Vagina (tissue), 2 donors: ENCODE results near the gene CBLB. TPM values are rescaled to one million over a fixed set of nuclear protein-coding genes. Genes with fewer than 3 reads are reported as not detected.

Source experiments
- DNase-seq, 2 donors: peaks; one replicate each; pipeline ENCODE4 v3.0.0-alpha.2; 2017; ENCODE audit errors: extremely low spot score in 2 of 2
- H3K27ac ChIP-seq: fragments of 200-600 bp; sonication (generic); one replicate; pipeline ENCODE4 v1.5.1; 2019
- H3K27me3 ChIP-seq: fragments of 200-600 bp; sonication (generic); one replicate; pipeline ENCODE4 v1.5.1; 2019
- H3K36me3 ChIP-seq, 2 donors: fragments of 200-600 bp; sonication (generic); one replicate each; pipeline ENCODE4 v1.5.1; 2017 to 2019
- H3K4me1 ChIP-seq: fragments of 200-600 bp; sonication (generic); one replicate; pipeline ENCODE4 v1.5.1; 2019
- H3K4me3 ChIP-seq, 2 donors: fragments of 200-600 bp; sonication (generic); 1 replicate in 1 of 2; 2 replicates in 1 of 2; pipeline ENCODE4 v1.5.1; 2016 to 2019
- H3K9me3 ChIP-seq: fragments of 200-600 bp; sonication (generic); one replicate; pipeline ENCODE4 v1.5.1; 2019
- POLR2A ChIP-seq, 2 donors: fragments of 450-650 bp; IDR thresholded peaks; one replicate each; pipeline ENCODE4 v1.6.1; 2017; ENCODE audit warnings: antibody characterized with exemption in 2 of 2, mild to moderate bottlenecking in 2 of 2, moderate library complexity in 2 of 2
- POLR2AphosphoS5 ChIP-seq, 2 donors: sonication (generic); formaldehyde crosslinking; IDR thresholded peaks; one replicate each; pipeline ENCODE4 v1.9.0; 2017; ENCODE audit warnings: antibody characterized with exemption in 2 of 2, mild to moderate bottlenecking in 2 of 2, low read depth in 1 of 2; ENCODE audit not compliant: insufficient read depth in 1 of 2
- intact Hi-C: fragments of 100-400 bp; cut with DNase I; formaldehyde crosslinking; loops from one replicate; pipeline ENCODE4 v1.15.1; 2023
- total RNA-seq: library from RNA; depleted of rRNA; stranded (reverse); fragments of >200 nt; gene quantifications from one replicate; pipeline ENCODE4 v1.2.3, GENCODE V29; 2016
- TF ChIP-seq, protein P1 (sequence below), 3 experiments: fragments of 450-650 bp in 2 of 3; fragments of 200-600 bp in 1 of 3; sonication (generic) in 1 of 3; IDR thresholded peaks; one replicate each; pipeline ENCODE4 v1.5.1; 2017 to 2019; ENCODE audit warnings: antibody characterized with exemption in 3 of 3, mild to moderate bottlenecking in 2 of 3, moderate library complexity in 2 of 3

The CBLB gene
- total RNA-seq, 1 donor from 2014 or later, result 58.4 TPM

DNA sequence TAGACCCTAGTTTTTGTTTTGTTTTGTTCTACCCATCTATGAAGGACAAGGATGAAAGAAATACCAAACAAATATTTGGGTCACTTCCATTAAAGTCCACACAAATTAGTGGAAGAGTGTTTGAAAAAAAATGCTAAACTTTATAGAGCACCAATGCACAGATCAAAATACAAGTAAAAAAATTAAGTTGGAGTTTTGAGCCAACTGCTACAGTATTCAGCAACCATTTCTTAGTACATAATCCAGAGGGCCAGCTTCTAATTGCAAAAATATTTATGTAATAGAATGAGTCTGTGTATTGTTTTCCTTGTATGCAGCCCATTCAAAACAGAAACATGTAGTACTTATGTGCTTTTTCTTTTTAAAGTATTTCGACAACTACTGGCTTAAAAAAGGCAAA is 121.1 kb downstream of the CBLB start:
- Histone ChIP-seq H3K4me1 (peaks cover 35% of the 10 kb centered on the region), H3K27ac (peak overlapping the region; percentile 60), H3K36me3 (peaks cover 0 to 9% of the 10 kb centered on the region in 2 donors), H3K9me3 (no peaks in the 10 kb centered on the region), H3K4me3 (no peak overlapping the region), H3K27me3 (no peaks in the 10 kb centered on the region)
- no peak for DNase-seq
- intact Hi-C loops, result no loop called here
- TF ChIP-seq POLR2A (IDR thresholded peaks at IDR 0.05), result no peak
- no peak for TF ChIP-seq POLR2AphosphoS5 (IDR thresholded peaks at IDR 0.05; ENCODE audit: insufficient read depth in 1 of 2, low read depth in 1 of 2)
- TF ChIP-seq, protein P1, sequence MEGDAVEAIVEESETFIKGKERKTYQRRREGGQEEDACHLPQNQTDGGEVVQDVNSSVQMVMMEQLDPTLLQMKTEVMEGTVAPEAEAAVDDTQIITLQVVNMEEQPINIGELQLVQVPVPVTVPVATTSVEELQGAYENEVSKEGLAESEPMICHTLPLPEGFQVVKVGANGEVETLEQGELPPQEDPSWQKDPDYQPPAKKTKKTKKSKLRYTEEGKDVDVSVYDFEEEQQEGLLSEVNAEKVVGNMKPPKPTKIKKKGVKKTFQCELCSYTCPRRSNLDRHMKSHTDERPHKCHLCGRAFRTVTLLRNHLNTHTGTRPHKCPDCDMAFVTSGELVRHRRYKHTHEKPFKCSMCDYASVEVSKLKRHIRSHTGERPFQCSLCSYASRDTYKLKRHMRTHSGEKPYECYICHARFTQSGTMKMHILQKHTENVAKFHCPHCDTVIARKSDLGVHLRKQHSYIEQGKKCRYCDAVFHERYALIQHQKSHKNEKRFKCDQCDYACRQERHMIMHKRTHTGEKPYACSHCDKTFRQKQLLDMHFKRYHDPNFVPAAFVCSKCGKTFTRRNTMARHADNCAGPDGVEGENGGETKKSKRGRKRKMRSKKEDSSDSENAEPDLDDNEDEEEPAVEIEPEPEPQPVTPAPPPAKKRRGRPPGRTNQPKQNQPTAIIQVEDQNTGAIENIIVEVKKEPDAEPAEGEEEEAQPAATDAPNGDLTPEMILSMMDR (IDR thresholded peaks at IDR 0.05), result no peak

DNA sequence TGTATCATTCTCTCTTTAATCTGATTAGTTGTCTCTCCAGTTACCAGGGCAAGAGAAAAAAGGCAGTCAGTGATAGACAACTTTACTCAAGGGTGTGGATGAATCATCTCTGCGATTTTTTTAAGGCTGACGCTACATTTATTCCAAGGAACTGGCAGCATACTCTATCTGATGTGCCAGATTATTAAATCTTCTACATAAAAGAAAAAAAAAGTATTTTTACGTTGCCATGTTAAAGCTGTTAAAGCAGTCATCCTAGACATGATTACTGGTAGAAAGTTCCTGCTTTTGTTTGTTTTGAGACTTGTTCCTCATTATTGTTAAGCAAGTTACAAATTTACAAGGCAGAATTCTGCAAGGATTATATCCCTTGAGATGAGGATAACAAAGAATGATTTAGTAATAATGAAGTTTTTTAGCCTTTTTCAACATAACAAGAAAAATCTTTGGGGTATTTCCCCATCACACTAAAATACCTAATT is 121.7 kb downstream of the CBLB start:
- H3K9me3 ChIP-seq, result no peaks in the 10 kb centered on the region
- intact Hi-C loops, result no loop called here
- peaks cover 34% of the 10 kb centered on the region for H3K4me1 ChIP-seq
- H3K27me3 ChIP-seq, result no peaks in the 10 kb centered on the region
- no peak for DNase-seq
- peaks cover 0 to 9% of the 10 kb centered on the region in 2 donors for H3K36me3 ChIP-seq
- no peak for TF ChIP-seq POLR2A (IDR thresholded peaks at IDR 0.05)
- TF ChIP-seq POLR2AphosphoS5 (IDR thresholded peaks at IDR 0.05; ENCODE audit: insufficient read depth in 1 of 2, low read depth in 1 of 2), result no peak
- TF ChIP-seq, protein P1 (IDR thresholded peaks at IDR 0.05), result no peak
- H3K27ac ChIP-seq, result peak overlapping the region; percentile 60
- H3K4me3 ChIP-seq, result no peak overlapping the region

DNA sequence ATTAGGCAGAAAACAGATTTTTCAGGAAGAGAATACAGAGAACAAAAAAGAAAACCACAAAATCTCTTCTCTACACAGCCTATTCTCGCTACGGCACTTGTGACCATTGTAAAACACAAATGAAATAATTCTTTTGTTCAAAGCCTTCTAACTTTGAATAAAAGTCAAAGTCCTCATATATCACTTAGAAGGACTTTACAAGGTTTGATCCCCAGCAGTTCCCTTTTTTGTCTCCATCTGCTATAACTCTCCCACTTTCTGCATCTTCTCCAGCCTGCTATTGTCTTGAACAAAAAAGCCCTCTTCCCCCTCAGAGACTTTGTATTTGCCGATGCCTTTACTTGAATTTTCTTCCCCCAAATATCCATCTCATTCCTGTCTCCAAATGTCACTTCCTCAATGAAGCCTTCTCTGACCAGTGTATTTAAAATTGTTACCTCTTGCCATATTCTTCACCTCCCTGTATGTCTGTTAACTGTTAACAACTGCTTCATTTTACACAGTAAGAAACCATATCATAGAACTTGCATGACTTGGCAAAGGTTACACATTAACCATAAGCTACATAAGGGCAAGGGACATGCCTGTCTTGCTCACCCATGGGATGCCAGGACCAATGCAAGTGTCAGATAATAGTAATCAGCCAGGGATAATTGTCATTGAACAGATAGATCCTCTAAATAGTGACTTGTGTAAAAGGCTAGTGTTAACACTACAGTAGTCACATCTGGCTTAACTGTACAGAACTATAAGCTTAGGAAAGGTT is 122.4 kb downstream of the CBLB start:
- Histone ChIP-seq H3K4me1 (peaks cover 34% of the 10 kb centered on the region), H3K4me3 (no peak overlapping the region), H3K36me3 (peaks cover 0 to 9% of the 10 kb centered on the region in 2 donors), H3K27me3 (no peaks in the 10 kb centered on the region), H3K27ac (peak overlapping the region; percentile 60), H3K9me3 (no peaks in the 10 kb centered on the region)
- intact Hi-C loops, result no loop called here
- no peak for TF ChIP-seq POLR2A (IDR thresholded peaks at IDR 0.05)
- no peak for TF ChIP-seq POLR2AphosphoS5 (IDR thresholded peaks at IDR 0.05; ENCODE audit: insufficient read depth in 1 of 2, low read depth in 1 of 2)
- TF ChIP-seq, protein P1 (IDR thresholded peaks at IDR 0.05), result no peak
- no peak for DNase-seq

DNA sequence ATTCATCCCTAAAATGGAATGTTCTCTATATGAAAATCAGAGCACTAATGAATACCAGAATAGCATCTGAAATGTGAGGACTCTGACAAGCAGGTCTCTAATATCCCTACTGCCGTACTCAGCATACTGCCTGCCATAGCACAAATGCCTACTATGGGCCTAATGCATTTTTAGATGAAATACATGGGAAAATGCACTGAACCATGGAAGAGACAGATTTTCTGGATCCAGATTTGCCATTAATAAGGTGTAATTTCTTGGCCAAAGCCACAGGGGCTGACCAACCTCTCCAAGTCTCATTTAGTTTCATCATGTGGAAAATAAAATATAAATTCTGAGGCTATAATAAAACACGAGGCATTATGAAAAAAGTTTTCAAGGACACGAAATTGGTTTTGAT is 123.8 kb downstream of the CBLB start:
- no peak overlapping the region for H3K27ac ChIP-seq
- peaks cover 34% of the 10 kb centered on the region for H3K4me1 ChIP-seq
- TF ChIP-seq, protein P1 (IDR thresholded peaks at IDR 0.05), result no peak
- TF ChIP-seq POLR2AphosphoS5 (IDR thresholded peaks at IDR 0.05; ENCODE audit: insufficient read depth in 1 of 2, low read depth in 1 of 2) (no peak), POLR2A (IDR thresholded peaks at IDR 0.05) (no peak)
- H3K36me3 ChIP-seq, result peaks cover 0 to 12% of the 10 kb centered on the region in 2 donors
- no peak for DNase-seq
- no peak overlapping the region for H3K4me3 ChIP-seq
- H3K9me3 ChIP-seq, result no peaks in the 10 kb centered on the region
- H3K27me3 ChIP-seq, result no peaks in the 10 kb centered on the region
- intact Hi-C loops, result no loop called here

DNA sequence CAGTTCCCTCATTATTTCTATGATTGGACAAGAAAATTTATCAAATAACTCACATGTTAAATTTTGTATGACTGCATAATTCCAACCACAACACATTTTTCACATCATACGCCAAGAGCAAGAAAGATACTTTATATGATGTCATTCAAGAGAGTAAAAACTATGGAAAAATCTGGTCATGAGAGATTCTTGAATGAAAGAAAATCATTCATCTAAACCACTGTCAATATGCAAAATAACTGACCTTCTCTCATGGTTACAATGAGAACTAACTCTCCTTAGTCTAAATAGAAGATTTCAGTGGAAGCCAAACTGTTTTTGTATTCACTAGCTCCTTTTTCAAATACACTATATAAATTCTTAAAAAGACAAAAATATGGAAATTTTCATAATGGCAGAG is 124.6 kb downstream of the CBLB start:
- H3K4me3 ChIP-seq, result no peak overlapping the region
- DNase-seq, result no peak
- H3K27ac ChIP-seq, result no peak overlapping the region
- TF ChIP-seq POLR2A (IDR thresholded peaks at IDR 0.05) (no peak), POLR2AphosphoS5 (IDR thresholded peaks at IDR 0.05; ENCODE audit: insufficient read depth in 1 of 2, low read depth in 1 of 2) (no peak)
- TF ChIP-seq, protein P1 (IDR thresholded peaks at IDR 0.05), result no peak
- intact Hi-C loops, result no loop called here
- peaks cover 34% of the 10 kb centered on the region for H3K4me1 ChIP-seq
- H3K27me3 ChIP-seq, result no peaks in the 10 kb centered on the region
- no peaks in the 10 kb centered on the region for H3K9me3 ChIP-seq
- peaks cover 0 to 17% of the 10 kb centered on the region in 2 donors for H3K36me3 ChIP-seq
